HG03060 (cell line): ENCODE data around the gene ZKSCAN1.

Experiments used
- ATAC-seq: cut with Tn5 transposase; IDR thresholded peaks from one replicate; pipeline ENCODE4 v1.9.1; 2021; ENCODE audit warnings: low read depth, moderate number of reproducible peaks; ENCODE audit not compliant: unreplicated experiment

Gene ZKSCAN1

GRCh38 chr7:100033526-100033925 is 18.1 kb downstream of the ZKSCAN1 start:
- ATAC-seq: no peak

GRCh38 chr7:100034871-100035510 is 19.6 kb downstream of the ZKSCAN1 start:
- ATAC-seq: no peak

GRCh38 chr7:100035876-100036275 is 20.5 kb downstream of the ZKSCAN1 start:
- no peak for ATAC-seq

GRCh38 chr7:100038326-100038725 is 22.9 kb downstream of the ZKSCAN1 start:
- ATAC-seq: no peak

GRCh38 chr7:100040575-100040974 is 25.2 kb downstream of the ZKSCAN1 start:
- ATAC-seq: no peak

- ATAC-seq: no peak
Measured at GRCh38 chr7:100044718-100045117, 29.3 kb downstream of the ZKSCAN1 start.

- ATAC-seq: no peak
Measured at GRCh38 chr7:100048680-100049079, 33.3 kb downstream of the ZKSCAN1 start.

- ATAC-seq: no peak
Measured at GRCh38 chr7:100049441-100050291, 34.3 kb downstream of the ZKSCAN1 start, which contains the start of gene ZSCAN21. Gene ZSCAN21 (plus strand): TSS chr7:100049774. CDS start chr7:100057007, 7,233 bp downstream.

- ATAC-seq: no peak
Measured at GRCh38 chr7:100051611-100052010, 36.2 kb downstream of the ZKSCAN1 start.

GRCh38 chr7:100053215-100053614 is 37.8 kb downstream of the ZKSCAN1 start:
- ATAC-seq: no peak

GRCh38 chr7:100057006-100057405 is 41.6 kb downstream of the ZKSCAN1 start:
- ATAC-seq: no peak

- ATAC-seq: no peak
Measured at GRCh38 chr7:100059251-100059739, 43.9 kb downstream of the ZKSCAN1 start.

- no peak for ATAC-seq
Measured at GRCh38 chr7:100061518-100062193, 46.3 kb downstream of the ZKSCAN1 start.

- ATAC-seq: no peak
Measured at GRCh38 chr7:100063376-100063775, 48.0 kb downstream of the ZKSCAN1 start.

GRCh38 chr7:100064162-100064561 is 48.8 kb downstream of the ZKSCAN1 start:
- no peak for ATAC-seq

GRCh38 chr7:100065452-100066186 is 50.2 kb downstream of the ZKSCAN1 start:
- ATAC-seq: no peak

- ATAC-seq: no peak
Measured at GRCh38 chr7:100066953-100067352, 51.6 kb downstream of the ZKSCAN1 start.

GRCh38 chr7:100069991-100070390 is 54.6 kb downstream of the ZKSCAN1 start:
- no peak for ATAC-seq

GRCh38 chr7:100071018-100071723 is 55.8 kb downstream of the ZKSCAN1 start:
- no peak for ATAC-seq

- ATAC-seq: no peak
Measured at GRCh38 chr7:100072462-100072861, 57.1 kb downstream of the ZKSCAN1 start.
